ENCODE results near the gene TPCN1.
A peak's percentile ranks its signal among the peaks of the same experiment; 100 is the strongest.
"Not testable (repeated sequence)": the region's sequence is repeated elsewhere in the genome, so short reads cannot be mapped to it uniquely, and the experiment has no call there.

The TPCN1 gene

GRCh38 chr12:113196990-113197389 is 24.3 kb upstream of the TPCN1 start:
- peak; percentile 51 for DNase-seq (ENCODE audit: low read depth)

DNA sequence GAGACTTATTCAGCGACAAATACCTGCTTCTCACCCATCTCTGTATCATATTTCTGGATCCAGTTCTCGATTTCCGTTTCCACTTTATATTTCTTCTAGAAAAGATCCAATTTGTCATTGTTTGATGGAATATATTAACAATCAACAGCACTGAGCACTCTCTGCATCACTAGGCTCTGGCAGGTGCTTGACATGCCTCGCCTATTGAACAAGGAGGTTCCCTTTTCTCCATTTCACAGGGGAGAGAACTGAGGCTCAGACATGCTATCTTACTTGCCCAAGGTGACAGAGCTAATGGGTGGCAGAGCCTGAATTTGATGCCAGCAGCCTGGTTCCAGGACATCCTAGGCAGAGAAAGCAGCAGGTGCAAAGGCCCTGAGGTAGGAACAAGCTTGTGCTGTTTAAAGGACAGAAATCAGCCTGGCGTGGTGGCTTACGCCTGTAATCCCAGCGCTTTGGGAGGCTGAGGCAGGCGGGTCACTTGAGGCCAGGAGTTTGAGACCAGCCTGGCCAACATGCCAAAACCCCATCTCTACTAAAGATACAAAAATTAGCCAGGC is 23.7 kb upstream of the TPCN1 start:
- DNase-seq (ENCODE audit: low read depth): no peak

DNA sequence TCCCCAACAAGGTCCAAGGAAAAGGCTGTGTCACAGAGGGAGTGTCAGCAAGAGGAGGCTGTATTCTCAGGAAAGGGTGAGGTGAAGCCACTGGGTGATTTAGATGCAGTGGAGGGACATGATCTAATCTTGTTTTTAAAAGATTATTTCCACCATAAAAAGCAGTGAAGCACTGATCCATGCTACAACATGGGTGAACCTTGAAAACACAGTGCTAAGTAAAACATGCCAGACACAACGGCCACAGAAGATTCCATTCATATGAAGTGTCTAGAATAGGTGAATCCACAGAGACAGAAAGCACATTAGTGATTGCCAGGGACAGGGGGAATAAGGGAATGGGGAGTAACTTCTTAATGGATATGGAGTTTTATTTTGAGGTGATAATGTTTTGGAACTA is 23.0 kb upstream of the TPCN1 start:
- DNase-seq (ENCODE audit: low read depth): no peak

DNA sequence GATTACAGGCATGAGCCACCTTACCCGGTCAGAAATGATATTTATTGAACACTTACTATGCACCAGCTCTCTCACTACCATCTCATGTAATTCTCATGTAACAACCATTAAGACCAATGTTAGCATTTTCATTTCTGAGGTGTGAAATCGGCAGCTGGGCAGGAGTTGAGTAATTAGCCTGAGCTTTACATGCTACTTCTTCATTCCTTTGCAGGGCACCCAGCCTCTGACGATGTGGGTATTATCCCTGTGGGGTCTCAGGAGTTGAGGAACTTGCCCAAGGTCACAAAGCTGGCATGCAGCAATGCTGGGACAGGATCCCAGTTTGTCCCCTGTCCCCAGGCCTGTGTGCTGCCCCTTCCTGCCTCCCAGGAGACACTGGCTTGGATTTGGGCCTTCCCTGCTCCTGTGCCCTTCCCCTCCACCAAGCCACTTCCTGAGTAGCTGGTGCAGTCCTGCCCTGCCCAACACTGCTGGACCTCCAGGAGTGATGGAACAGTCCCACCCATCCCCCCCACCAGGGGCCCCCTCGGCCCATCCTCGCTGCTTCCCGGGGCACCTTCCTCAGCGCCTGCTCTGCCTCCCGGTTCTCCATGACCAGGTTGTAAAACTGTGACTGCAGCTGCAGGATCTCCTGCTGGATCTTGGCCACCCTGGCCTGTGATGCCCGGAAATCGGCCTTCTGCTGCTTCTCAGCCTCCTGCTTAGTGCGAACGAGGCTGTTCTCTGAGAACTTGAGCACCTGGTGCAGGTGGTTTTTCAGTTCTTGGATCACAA is 21.1 kb upstream of the TPCN1 start:
- no peak for DNase-seq (ENCODE audit: low read depth)

GRCh38 chr12:113201187-113202177 is 19.8 kb upstream of the TPCN1 start:
- DNase-seq (ENCODE audit: low read depth): no peak

DNA sequence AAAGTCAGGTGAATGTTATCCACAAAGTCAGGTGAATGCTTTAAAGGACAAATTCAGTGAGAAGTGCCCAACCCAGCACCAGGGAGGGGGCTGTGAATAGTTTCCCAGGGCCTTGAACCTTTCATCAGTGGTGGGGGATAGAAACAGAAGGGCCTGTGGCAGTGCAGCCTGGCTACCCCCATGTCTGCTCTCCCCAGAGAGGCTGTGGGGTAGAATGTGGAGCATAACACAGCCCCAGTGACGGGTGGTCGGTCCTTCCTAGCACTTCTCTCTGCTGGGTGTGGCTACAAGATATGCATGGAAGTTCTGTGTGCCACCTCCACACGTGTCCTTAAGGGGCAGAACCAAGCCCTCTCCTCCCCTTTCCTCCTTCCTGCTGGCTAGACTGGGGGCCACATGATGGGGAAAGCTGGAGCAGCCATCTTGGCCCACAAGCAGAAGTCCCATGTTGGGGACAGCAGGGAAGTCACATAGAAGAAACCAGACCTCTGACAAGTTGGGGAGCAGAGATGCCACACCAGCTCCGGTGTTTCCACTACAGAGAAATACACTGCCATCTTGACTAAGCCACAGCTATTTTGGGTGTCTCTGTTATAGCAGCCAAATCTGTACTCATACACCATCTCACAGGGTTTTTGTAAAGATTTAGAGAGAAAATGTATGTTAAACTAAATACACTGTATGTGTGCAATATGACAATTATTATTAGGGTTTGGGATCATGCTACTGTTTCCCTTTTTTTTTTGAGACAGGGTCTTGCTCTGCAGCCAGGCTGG is 18.8 kb upstream of the TPCN1 start:
- DNase-seq (ENCODE audit: low read depth): no peak

GRCh38 chr12:113203852-113204760 is 17.2 kb upstream of the TPCN1 start:
- DNase-seq (ENCODE audit: low read depth): no peak

- DNase-seq (ENCODE audit: low read depth): no peak
Measured at GRCh38 chr12:113204804-113205203, 16.5 kb upstream of the TPCN1 start.

GRCh38 chr12:113206802-113207201 is 14.5 kb upstream of the TPCN1 start:
- DNase-seq (ENCODE audit: low read depth): not testable (repeated sequence)

- no peak for DNase-seq (ENCODE audit: low read depth)
Measured at GRCh38 chr12:113207613-113208040, 13.6 kb upstream of the TPCN1 start.

- no peak for DNase-seq (ENCODE audit: low read depth)
Measured at GRCh38 chr12:113208041-113208934, 13.0 kb upstream of the TPCN1 start.

- DNase-seq (ENCODE audit: low read depth): no peak
Measured at GRCh38 chr12:113211160-113211559, 10.1 kb upstream of the TPCN1 start.

- peak; percentile 82 for DNase-seq (ENCODE audit: low read depth)
Measured at GRCh38 chr12:113214895-113215400, 6.3 kb upstream of the TPCN1 start.

- no peak for DNase-seq (ENCODE audit: low read depth)
Measured at GRCh38 chr12:113216027-113216426, 5.2 kb upstream of the TPCN1 start.

DNA sequence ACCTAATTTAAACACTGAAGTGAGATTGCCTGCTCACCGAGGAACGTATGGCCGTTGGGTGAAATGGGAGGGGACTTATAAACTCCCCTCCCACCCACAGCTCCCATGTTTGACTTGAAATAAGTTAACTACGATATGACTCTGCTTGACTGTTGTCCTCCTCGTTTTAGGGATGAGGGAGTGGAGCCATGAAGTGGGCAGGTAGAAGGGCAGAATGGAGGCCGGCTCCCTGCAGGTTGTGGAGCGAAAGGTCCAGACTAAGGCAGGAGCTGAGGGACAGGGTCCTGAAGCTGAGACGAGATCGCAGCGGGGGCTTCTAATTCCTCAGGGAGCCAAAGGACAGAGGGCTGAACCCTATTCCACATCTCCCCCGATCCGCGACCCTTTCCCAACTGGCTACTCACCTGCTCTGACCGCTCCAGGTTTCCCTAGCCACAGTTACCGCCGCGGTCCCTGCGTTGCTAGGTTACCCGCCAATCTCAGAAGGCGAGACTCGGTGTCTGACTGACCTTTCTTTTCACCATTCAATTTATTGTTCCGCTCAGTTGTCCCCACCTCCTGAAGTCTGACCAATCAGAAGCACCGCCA is 577 bp upstream of the TPCN1 start:
- no peak for DNase-seq (ENCODE audit: low read depth)

- DNase-seq (ENCODE audit: low read depth): no peak
Measured at GRCh38 chr12:113221997-113222729, 899 bp downstream of the TPCN1 start.

DNA sequence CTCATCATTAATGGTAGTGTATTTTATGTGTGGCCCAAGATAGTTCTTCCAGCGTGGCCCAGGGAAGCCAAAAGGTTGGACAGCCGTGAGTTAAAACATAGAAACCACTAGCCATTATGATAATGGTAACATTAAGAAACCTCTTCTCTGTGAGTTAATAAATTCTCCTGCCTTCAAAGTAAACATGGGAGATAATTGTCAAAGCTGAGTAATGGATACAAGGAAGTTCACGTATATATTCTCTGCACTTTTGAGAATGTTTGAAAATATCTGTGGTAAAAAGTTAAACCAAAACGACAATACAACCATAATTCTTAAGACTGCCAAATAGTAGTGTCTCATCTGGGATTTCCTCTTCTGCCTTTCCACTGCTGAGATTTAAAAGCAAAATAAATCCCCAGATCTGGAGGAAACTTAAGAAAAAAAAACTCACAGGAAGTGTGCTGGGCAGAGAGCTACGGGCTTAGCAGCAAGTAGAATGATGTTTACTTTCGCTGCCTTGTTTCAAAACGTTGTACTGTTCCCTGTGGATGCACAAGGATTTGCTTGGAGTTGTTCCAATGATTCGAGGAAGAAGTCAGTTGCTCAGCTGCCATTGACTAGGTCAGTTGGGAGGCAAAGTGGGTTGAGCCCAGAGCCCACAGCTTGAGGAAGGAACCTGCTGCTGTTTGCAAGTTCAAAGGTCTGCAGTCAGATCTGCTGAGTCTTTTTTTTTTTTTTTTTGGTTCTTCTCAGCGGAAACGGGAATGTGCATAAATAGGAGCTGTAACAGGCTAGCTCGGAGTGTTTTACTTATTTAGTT is 1.7 kb downstream of the TPCN1 start:
- no peak for DNase-seq (ENCODE audit: low read depth)

DNA sequence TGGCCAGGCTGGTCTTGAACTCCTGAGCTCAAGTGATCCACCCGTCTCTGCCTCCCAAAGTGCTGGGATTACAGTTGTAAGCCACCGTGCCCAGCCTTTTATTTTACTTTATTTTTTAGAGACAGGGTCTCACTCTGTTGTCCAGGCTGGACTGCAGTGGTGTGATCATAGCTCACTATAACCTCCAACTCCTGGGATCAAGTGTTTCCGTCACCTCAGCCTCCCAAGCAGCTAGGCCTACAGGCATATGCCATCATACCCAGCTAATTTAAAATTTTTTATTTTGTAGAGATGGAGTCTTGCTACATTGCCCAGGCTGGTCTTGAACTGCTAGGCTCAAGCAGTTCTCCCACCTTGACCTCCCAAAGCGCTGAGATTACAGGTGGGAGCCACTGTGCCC is 3.7 kb downstream of the TPCN1 start:
- DNase-seq (ENCODE audit: low read depth): no peak

Measured in HS-27A (cell line).